ENCODE measurements around the gene MCU.

The MCU gene

GRCh38 chr10:72808001-72808400 lies 116.1 kb downstream of the MCU start:
- H3K4me3 Mint-ChIP-seq = no peak overlapping the region
- TF ChIP-seq, protein P1, sequence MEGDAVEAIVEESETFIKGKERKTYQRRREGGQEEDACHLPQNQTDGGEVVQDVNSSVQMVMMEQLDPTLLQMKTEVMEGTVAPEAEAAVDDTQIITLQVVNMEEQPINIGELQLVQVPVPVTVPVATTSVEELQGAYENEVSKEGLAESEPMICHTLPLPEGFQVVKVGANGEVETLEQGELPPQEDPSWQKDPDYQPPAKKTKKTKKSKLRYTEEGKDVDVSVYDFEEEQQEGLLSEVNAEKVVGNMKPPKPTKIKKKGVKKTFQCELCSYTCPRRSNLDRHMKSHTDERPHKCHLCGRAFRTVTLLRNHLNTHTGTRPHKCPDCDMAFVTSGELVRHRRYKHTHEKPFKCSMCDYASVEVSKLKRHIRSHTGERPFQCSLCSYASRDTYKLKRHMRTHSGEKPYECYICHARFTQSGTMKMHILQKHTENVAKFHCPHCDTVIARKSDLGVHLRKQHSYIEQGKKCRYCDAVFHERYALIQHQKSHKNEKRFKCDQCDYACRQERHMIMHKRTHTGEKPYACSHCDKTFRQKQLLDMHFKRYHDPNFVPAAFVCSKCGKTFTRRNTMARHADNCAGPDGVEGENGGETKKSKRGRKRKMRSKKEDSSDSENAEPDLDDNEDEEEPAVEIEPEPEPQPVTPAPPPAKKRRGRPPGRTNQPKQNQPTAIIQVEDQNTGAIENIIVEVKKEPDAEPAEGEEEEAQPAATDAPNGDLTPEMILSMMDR (IDR thresholded peaks at IDR 0.05; ENCODE audit: unreplicated experiment in 3 of 3) = no peak
- H3K9me3 Mint-ChIP-seq = no peaks in the 10 kb centered on the region
- H3K27ac Mint-ChIP-seq = no peak overlapping the region
- peaks cover 4% of the 10 kb centered on the region for H3K36me3 Mint-ChIP-seq (ENCODE audit: low read depth)
- peaks cover 12% of the 10 kb centered on the region for H3K4me1 Mint-ChIP-seq
- no peaks in the 10 kb centered on the region for H3K27me3 Mint-ChIP-seq (ENCODE audit: low read depth)

- H3K4me1 Mint-ChIP-seq = peaks cover 17% of the 10 kb centered on the region
- TF ChIP-seq, protein P1 (IDR thresholded peaks at IDR 0.05; ENCODE audit: unreplicated experiment in 3 of 3) = no peak
- H3K27ac Mint-ChIP-seq = no peak overlapping the region
- H3K36me3 Mint-ChIP-seq (ENCODE audit: low read depth) = peaks cover 4% of the 10 kb centered on the region
- no peaks in the 10 kb centered on the region for H3K9me3 Mint-ChIP-seq
- H3K27me3 Mint-ChIP-seq (ENCODE audit: low read depth) = no peaks in the 10 kb centered on the region
- H3K4me3 Mint-ChIP-seq = no peak overlapping the region
These were observed 117.1 kb downstream of the MCU start for GRCh38 chr10:72809006-72809405.

DNA sequence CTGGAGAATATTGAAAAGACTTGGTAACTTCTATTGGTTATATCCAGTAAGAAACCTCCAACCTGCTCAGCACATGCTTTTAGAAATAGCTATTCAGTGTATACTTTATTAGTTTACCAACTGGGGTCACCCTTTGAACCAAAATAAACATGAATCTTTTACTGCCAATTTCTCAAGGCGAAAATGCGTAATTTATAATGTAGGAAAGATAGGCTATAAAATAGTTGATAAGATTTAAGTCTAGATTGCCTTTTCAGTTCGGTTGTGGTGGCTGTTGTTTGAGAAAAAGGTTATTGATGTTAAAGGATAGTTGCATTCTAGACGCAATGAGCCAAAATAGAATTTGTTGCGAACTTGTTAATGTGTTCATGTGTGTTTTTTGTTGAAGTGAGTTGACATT lies 119.0 kb downstream of the MCU start:
- peaks cover 4% of the 10 kb centered on the region for H3K36me3 Mint-ChIP-seq (ENCODE audit: low read depth)
- TF ChIP-seq, protein P1 (IDR thresholded peaks at IDR 0.05; ENCODE audit: unreplicated experiment in 3 of 3) = no peak
- H3K27me3 Mint-ChIP-seq (ENCODE audit: low read depth) = no peaks in the 10 kb centered on the region
- no peak overlapping the region for H3K4me3 Mint-ChIP-seq
- no peak overlapping the region for H3K27ac Mint-ChIP-seq
- H3K4me1 Mint-ChIP-seq = peaks cover 26% of the 10 kb centered on the region
- no peaks in the 10 kb centered on the region for H3K9me3 Mint-ChIP-seq

GRCh38 chr10:72812415-72812752 lies 120.4 kb downstream of the MCU start:
- TF ChIP-seq, protein P1 (IDR thresholded peaks at IDR 0.05; ENCODE audit: unreplicated experiment in 3 of 3) = no peak

GRCh38 chr10:72812753-72813430 lies 120.9 kb downstream of the MCU start:
- Mint-ChIP-seq H3K36me3 (ENCODE audit: low read depth) (peaks cover 4% of the 10 kb centered on the region), H3K27me3 (ENCODE audit: low read depth) (no peaks in the 10 kb centered on the region), H3K4me1 (peaks cover 26% of the 10 kb centered on the region), H3K9me3 (no peaks in the 10 kb centered on the region), H3K27ac (peak overlapping the region; percentile 61 to 78 (median 72)), H3K4me3 (peak overlapping the region in 1 of 3 experiments; percentile 0)
- TF ChIP-seq, protein P1 (IDR thresholded peaks at IDR 0.05; ENCODE audit: unreplicated experiment in 3 of 3) = no peak

More at GRCh38 chr10:72812415-72812752, 120.4 kb downstream of the MCU start:
- Mint-ChIP-seq H3K27ac (peak overlapping the region; percentile 61 to 78 (median 72)), H3K4me1 (peaks cover 26% of the 10 kb centered on the region), H3K9me3 (no peaks in the 10 kb centered on the region), H3K27me3 (ENCODE audit: low read depth) (no peaks in the 10 kb centered on the region), H3K4me3 (peak overlapping the region in 1 of 3 experiments; percentile 0), H3K36me3 (ENCODE audit: low read depth) (peaks cover 4% of the 10 kb centered on the region)

All from nephron (organoid).